GM10266 (cell line): ENCODE results near the gene IRX4.

Source experiments
- DNase-seq: peaks from one replicate; pipeline ENCODE4 v3.0.0; 2012; ENCODE audit errors: extremely low spot score
- TF ChIP-seq, protein P1 (sequence below): IDR thresholded peaks from 2 replicates; pipeline ENCODE4 v1.5.1; 2012; ENCODE audit warnings: mild to moderate bottlenecking, low read depth; ENCODE audit not compliant: control insufficient read depth, insufficient read depth; ENCODE audit errors: missing control alignments

The IRX4 gene

DNA sequence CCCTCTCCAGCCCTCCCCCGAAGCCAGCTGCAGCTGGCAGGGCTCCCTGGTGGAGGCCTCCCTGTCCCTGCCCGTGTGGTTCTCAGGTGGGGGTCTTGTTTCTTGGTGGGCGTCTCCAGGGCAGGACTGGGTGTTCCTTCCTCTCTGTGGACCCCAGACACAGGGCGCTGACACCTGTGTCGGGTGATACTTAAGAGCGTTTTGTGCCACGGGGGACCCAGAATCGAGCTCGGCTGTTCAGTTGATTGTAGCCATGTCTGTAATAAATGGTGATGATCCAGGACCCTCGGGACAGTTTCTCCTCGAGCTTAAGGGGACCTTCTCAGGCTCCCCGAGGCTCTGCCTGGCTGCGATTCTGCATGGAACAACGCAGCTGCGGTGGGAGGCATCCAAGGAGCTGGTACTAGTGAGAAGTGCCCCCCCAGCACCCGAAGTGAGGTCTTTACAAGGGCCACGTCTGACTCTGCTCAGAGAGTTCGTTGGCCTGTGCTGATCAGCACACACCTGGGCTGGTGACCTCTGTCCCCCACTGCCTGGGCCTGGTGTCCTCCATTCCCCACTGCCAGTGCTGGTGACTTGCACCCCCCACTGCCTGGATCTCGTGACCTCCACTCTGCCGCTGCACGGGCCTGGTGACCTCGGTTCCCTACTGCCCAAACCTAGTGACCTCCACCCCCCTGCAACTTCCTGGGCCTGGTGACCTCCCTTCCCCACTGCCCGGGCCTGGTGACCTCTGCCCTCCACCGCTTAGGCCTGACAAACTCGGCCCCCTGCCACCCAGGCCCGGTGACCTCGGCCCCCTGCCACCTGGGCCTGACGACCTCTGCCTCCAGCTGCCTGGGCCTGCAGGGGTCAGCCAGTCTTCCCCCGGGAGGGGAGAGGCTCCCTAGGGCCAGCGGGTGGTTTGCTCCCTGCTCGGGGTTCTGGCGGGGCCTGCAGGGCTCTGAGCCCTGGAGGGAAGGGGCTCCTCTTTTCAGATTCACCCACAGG lies 45.5 kb downstream of the IRX4 start:
- TF ChIP-seq, protein P1, sequence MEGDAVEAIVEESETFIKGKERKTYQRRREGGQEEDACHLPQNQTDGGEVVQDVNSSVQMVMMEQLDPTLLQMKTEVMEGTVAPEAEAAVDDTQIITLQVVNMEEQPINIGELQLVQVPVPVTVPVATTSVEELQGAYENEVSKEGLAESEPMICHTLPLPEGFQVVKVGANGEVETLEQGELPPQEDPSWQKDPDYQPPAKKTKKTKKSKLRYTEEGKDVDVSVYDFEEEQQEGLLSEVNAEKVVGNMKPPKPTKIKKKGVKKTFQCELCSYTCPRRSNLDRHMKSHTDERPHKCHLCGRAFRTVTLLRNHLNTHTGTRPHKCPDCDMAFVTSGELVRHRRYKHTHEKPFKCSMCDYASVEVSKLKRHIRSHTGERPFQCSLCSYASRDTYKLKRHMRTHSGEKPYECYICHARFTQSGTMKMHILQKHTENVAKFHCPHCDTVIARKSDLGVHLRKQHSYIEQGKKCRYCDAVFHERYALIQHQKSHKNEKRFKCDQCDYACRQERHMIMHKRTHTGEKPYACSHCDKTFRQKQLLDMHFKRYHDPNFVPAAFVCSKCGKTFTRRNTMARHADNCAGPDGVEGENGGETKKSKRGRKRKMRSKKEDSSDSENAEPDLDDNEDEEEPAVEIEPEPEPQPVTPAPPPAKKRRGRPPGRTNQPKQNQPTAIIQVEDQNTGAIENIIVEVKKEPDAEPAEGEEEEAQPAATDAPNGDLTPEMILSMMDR = no peak
- DNase-seq = no peak

DNA sequence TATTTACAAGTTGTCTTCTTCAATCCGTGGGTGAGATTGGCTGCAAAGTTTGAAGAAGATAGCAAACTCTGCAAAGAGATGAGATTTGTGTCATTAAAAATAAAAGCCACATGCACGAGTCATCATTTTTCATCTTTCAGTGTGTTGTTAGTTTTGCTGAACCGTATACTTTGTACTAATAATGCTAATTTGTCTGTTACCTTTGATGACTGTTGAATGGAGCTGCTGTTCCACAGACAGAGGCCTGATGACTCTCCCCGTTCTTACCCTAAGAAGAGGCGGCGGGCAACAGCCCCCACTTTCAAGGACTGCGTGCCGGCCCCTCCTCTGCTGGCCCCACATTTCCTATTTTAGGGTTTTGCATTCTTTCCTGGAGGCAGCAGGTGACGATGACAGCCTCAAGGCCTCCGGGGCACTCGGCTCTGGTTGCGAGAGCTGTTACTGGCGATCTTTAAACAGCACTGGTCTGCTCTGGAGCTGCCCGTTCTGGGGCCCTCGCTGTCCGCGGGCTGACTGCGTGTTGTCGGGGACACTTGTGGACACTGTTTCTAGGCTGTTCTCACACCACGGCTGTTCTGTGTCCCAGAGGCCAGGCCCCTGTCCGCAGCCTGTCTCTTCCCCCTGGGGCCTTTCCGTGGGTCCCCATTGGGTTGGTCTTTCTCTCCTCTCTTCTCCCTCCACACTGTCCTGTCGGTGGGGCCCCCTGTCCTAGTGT lies 46.4 kb downstream of the IRX4 start:
- no peak for DNase-seq
- TF ChIP-seq, protein P1 = no peak

DNA sequence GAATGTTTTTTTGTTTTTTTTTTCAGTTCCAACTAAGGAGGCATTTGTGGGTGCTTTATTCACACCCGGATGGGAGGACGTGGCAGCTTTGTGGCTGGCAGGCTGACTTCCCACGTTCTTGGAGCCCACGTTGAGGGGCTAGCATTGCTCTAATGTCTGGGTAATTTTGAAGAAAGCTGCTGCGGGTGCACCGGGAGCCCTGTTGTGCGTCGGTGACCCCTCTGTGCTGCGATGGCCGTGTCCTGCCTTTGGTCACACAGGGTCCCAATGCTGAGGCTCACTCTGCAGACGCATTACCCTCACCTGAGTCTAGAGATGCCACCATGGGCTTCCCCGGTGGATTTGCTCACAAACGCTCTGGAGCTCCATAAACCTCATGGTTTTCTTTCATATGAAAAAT lies 47.3 kb downstream of the IRX4 start:
- no peak for DNase-seq
- TF ChIP-seq, protein P1 = no peak

- DNase-seq = no peak
- TF ChIP-seq, protein P1 = no peak
Observed at GRCh38 chr5:1834721-1835429, 47.9 kb downstream of the IRX4 start.

DNA sequence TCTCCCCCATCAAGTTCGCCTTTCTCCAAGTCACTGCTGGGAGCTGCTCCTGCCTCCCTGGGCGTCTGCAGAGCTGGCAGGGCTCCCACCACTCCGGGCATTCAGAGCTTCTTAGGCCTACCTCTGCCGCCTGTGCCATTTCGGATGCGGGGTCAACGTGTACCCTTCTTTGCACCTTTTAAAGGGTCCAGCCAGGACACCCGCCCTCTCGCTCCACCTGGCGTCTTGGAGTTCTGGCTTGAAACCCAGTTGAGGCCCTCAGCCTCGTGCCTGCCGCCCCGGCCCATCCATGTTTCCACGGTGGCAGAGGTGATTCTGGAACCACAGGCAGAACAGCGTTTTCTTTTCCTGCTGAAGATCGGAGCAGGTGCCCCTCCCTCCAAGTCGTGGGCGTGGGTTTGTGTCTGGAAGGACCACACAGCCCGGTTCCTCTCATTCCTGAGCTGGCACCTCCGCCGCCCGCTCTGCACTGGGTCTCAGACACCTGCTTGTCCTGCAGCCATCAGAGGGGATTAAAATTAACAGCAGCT lies 48.6 kb downstream of the IRX4 start:
- no peak for DNase-seq
- TF ChIP-seq, protein P1 = no peak

DNA sequence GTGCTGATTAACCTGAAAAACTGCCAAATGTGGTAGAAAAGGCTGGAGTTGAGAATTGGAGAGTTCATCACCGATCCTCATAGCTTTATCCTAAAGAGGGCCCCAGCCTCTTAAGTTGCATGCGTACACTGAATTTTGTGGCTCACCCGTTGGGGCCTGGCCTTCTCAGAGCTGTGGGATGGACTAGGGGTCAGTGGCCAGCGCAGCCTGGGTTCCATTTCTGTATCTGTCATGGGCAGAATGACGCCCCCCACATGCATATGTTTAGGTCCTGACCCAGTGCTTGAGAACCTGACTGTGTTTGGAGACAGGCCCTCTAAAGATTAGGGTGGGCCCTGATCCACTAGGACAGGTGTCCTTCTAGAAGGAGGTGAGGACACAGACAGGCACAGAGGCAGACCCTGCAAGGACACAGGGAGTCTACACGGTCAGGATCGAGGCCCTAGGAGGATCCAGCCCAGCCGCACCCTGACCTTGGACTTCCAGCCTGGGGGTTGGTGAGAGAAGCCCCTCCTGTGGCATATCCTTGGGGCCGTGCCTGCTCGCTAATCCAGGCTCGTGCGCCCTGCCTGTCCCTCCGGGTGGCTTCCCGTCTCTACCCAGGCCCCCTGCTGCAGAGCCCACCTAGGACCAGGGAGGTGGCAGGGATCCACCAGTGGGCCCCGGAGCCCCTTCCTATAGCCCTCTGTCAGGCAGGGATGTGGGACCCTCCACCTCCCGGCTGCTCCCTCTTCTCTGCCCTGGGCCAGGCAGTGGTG lies 49.3 kb downstream of the IRX4 start:
- DNase-seq = no peak
- TF ChIP-seq, protein P1 = no peak
